Erythroblast (primary cell): ENCODE measurements around the gene ARRDC1.

Experiments
- GATA1 ChIP-seq: IDR thresholded peaks from 2 replicates; pipeline ENCODE4 v1.6.1; 2011; ENCODE audit warnings: low read depth, mild to moderate bottlenecking, control low read depth, low read length, moderate library complexity
- POLR2A ChIP-seq: IDR thresholded peaks from 2 replicates; pipeline ENCODE4 v1.6.1; 2011; ENCODE audit warnings: mild to moderate bottlenecking, low read length

DNA sequence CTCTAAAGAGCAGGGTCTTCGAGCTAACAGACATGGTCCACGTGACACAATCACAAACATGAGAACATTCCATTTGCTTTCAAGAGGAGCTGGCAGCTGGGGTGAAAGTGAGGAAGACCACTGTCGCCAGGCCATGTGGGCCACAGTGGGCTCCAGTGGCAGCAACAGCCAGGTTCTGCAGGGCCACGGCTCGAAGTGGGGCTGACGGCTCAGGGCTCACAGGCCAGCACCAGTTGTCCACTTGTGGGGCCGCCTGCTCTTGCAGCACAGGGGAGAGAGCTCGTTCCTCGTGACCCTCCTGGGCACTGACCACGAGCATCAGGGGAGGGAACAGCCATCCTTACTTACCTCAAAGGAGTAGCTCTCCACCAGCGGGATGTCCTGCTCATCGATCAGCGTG is 17.2 kb upstream of the ARRDC1 start:
- TF ChIP-seq POLR2A: no peak
- no peak for TF ChIP-seq GATA1
